KMS-11 (cell line): ENCODE measurements around the gene PPFIA1.

Experiments used
- H2AFZ ChIP-seq: fragments of 200-600 bp; sonication (generic); 2 replicates; pipeline ENCODE4 v1.6.1; 2016; ENCODE audit warnings: antibody characterized with exemption, mixed run types, low read depth
- H3K27ac ChIP-seq: fragments of 200-600 bp; sonication (generic); 2 replicates; pipeline ENCODE4 v1.6.1; 2016; ENCODE audit warnings: mild to moderate bottlenecking, mixed run types
- H3K27me3 ChIP-seq: fragments of 200-600 bp; sonication (generic); 2 replicates; pipeline ENCODE4 v1.6.1; 2017; ENCODE audit warnings: mild to moderate bottlenecking, low read depth, mixed run types, moderate library complexity; ENCODE audit not compliant: insufficient read depth
- H3K36me3 ChIP-seq: fragments of 200-600 bp; sonication (generic); 2 replicates; pipeline ENCODE4 v1.6.1; 2017; ENCODE audit warnings: mild to moderate bottlenecking, mixed run types; ENCODE audit not compliant: insufficient read depth
- H3K4me1 ChIP-seq: fragments of 200-600 bp; sonication (generic); 2 replicates; pipeline ENCODE4 v1.6.1; 2016; ENCODE audit warnings: mild to moderate bottlenecking, low read depth, mixed run types; ENCODE audit not compliant: poor library complexity, severe bottlenecking
- H3K4me2 ChIP-seq: fragments of 200-600 bp; sonication (generic); 2 replicates; pipeline ENCODE4 v1.7.0; 2016; ENCODE audit warnings: mild to moderate bottlenecking, mixed run types
- H3K4me3 ChIP-seq: fragments of 200-600 bp; sonication (generic); IDR thresholded peaks from 2 replicates; pipeline ENCODE4 v1.6.1; 2017; ENCODE audit warnings: low read depth, low read length, mixed read lengths; ENCODE audit not compliant: insufficient read depth
- H3K79me2 ChIP-seq: fragments of 200-600 bp; sonication (generic); 2 replicates; pipeline ENCODE4 v1.6.1; 2016; ENCODE audit warnings: low read depth, mixed run types; ENCODE audit not compliant: insufficient read depth
- H3K9ac ChIP-seq: fragments of 200-600 bp; sonication (generic); 2 replicates; pipeline ENCODE4 v1.6.1; 2016; ENCODE audit warnings: mild to moderate bottlenecking, mixed run types
- H4K20me1 ChIP-seq: fragments of 200-600 bp; sonication (generic); 2 replicates; pipeline ENCODE4 v1.6.1; 2016; ENCODE audit warnings: mild to moderate bottlenecking, mixed run types; ENCODE audit not compliant: insufficient read depth
- CTCF ChIP-seq: fragments of 200-600 bp; sonication (generic); conservative IDR thresholded peaks from 2 replicates; pipeline ENCODE4 v1.6.1; 2017; ENCODE audit warnings: low read depth, mild to moderate bottlenecking, antibody characterized with exemption, low read length, moderate library complexity, mixed read lengths

PPFIA1 gene

GRCh38 chr11:70282012-70282411 is 11.5 kb downstream of the PPFIA1 start:
- Histone ChIP-seq H3K9ac (no peak overlapping the region), H4K20me1 (no peaks in the 10 kb centered on the region), H3K36me3 (no peaks in the 10 kb centered on the region), H2AFZ (no peak overlapping the region), H3K27ac (no peak overlapping the region), H3K27me3 (no peaks in the 10 kb centered on the region), H3K4me1 (no peaks in the 10 kb centered on the region), H3K4me3 (no peak overlapping the region), H3K79me2 (no peaks in the 10 kb centered on the region; the same call in 1 of the 2 replicates), H3K4me2 (no peak overlapping the region)
- no peak for TF ChIP-seq CTCF

- Histone ChIP-seq H3K4me3 (no peak overlapping the region), H3K27ac (no peak overlapping the region), H3K4me2 (no peak overlapping the region), H3K27me3 (no peaks in the 10 kb centered on the region), H3K79me2 (no peaks in the 10 kb centered on the region), H2AFZ (no peak overlapping the region), H3K4me1 (no peaks in the 10 kb centered on the region), H3K36me3 (no peaks in the 10 kb centered on the region), H3K9ac (no peak overlapping the region), H4K20me1 (no peaks in the 10 kb centered on the region)
- no peak for TF ChIP-seq CTCF
Observed at GRCh38 chr11:70288721-70289120, 18.2 kb downstream of the PPFIA1 start.

GRCh38 chr11:70289582-70289981 is 19.1 kb downstream of the PPFIA1 start:
- no peak overlapping the region for H3K9ac ChIP-seq
- H3K4me1 ChIP-seq: no peaks in the 10 kb centered on the region
- no peak overlapping the region for H3K27ac ChIP-seq
- H3K79me2 ChIP-seq: no peaks in the 10 kb centered on the region
- H3K4me3 ChIP-seq: no peak overlapping the region
- no peak overlapping the region for H2AFZ ChIP-seq
- H3K4me2 ChIP-seq: no peak overlapping the region
- TF ChIP-seq CTCF: no peak
- H3K27me3 ChIP-seq: no peaks in the 10 kb centered on the region
- H3K36me3 ChIP-seq: no peaks in the 10 kb centered on the region
- no peaks in the 10 kb centered on the region for H4K20me1 ChIP-seq

- H3K79me2 ChIP-seq: no peaks in the 10 kb centered on the region
- no peaks in the 10 kb centered on the region for H3K27me3 ChIP-seq
- H3K36me3 ChIP-seq: no peaks in the 10 kb centered on the region
- no peak for TF ChIP-seq CTCF
- H3K4me2 ChIP-seq: no peak overlapping the region
- no peak overlapping the region for H3K27ac ChIP-seq
- no peaks in the 10 kb centered on the region for H3K4me1 ChIP-seq
- H3K9ac ChIP-seq: no peak overlapping the region
- no peaks in the 10 kb centered on the region for H4K20me1 ChIP-seq
- no peak overlapping the region for H2AFZ ChIP-seq
- no peak overlapping the region for H3K4me3 ChIP-seq
Observed at GRCh38 chr11:70290361-70291065, 20.0 kb downstream of the PPFIA1 start.
